T1000 (cell line): ENCODE results near the gene C13orf42.

Source experiments
- DNase-seq: peaks from one replicate; lab custom pipeline; 2025; ENCODE audit warnings: mixed read lengths; lab: John Stamatoyannopoulos, UW

The C13orf42 gene

GRCh38 chr13:51033421-51034185 is 77.5 kb downstream of the C13orf42 start:
- no peak for DNase-seq

GRCh38 chr13:51032831-51033230 is 78.2 kb downstream of the C13orf42 start:
- no peak for DNase-seq
